Chondrocyte (in vitro differentiated cells): ENCODE data around the gene SFXN5. TPM values are rescaled to one million over a fixed set of nuclear protein-coding genes. Genes with fewer than 3 reads are reported as not detected.

Source experiments
- DNase-seq: peaks from one replicate; pipeline ENCODE4 v3.0.0; 2021; ENCODE audit warnings: mixed read lengths, low spot score
- H3K27ac Mint-ChIP-seq: one replicate; pipeline ENCODE4 v1.8.0; 2021; ENCODE audit warnings: mild to moderate bottlenecking, moderate library complexity, mixed read lengths; ENCODE audit not compliant: unreplicated experiment
- H3K27me3 Mint-ChIP-seq: 2 replicates; pipeline ENCODE4 v1.8.0; 2021; ENCODE audit warnings: low read depth, mixed read lengths
- H3K36me3 Mint-ChIP-seq: 2 replicates; pipeline ENCODE4 v1.8.0; 2021; ENCODE audit warnings: low read depth, mixed read lengths
- H3K4me1 Mint-ChIP-seq: 2 replicates; pipeline ENCODE4 v1.8.0; 2021; ENCODE audit warnings: low read depth, mild to moderate bottlenecking, mixed read lengths
- H3K4me3 Mint-ChIP-seq: one replicate; pipeline ENCODE4 v1.8.0; 2021; ENCODE audit warnings: mild to moderate bottlenecking, moderate library complexity, mixed read lengths; ENCODE audit not compliant: unreplicated experiment
- H3K9me3 Mint-ChIP-seq: 2 replicates; pipeline ENCODE4 v1.8.0; 2021; ENCODE audit warnings: low read depth, mixed read lengths
- CTCF ChIP-seq: fragments of 200-600 bp; sonication (generic); IDR thresholded peaks from 2 replicates; pipeline ENCODE4 v1.5.0; 2021; ENCODE audit warnings: antibody characterized with exemption, mild to moderate bottlenecking, moderate library complexity
- total RNA-seq: library from RNA; stranded (reverse); gene quantifications from 3 replicates; pipeline ENCODE4 v1.2.1, GENCODE V29; 2021

SFXN5 gene
- total RNA-seq, 1 donor from 2014 or later: 10.6 TPM

- no peaks in the 10 kb centered on the region for H3K9me3 Mint-ChIP-seq
- TF ChIP-seq CTCF: no peak
- no peak for DNase-seq
- peak overlapping the region; percentile 54 for H3K27ac Mint-ChIP-seq
- no peak overlapping the region for H3K4me3 Mint-ChIP-seq
- no peaks in the 10 kb centered on the region for H3K27me3 Mint-ChIP-seq
- H3K36me3 Mint-ChIP-seq: peaks cover 1% of the 10 kb centered on the region
- H3K4me1 Mint-ChIP-seq: peaks cover 60% of the 10 kb centered on the region
These were observed 33.4 kb upstream of the SFXN5 start for GRCh38 chr2:73104933-73105332.

- no peak for DNase-seq
- TF ChIP-seq CTCF: no peak
- no peaks in the 10 kb centered on the region for H3K27me3 Mint-ChIP-seq
- H3K27ac Mint-ChIP-seq: no peak overlapping the region
- H3K4me1 Mint-ChIP-seq: peaks cover 47% of the 10 kb centered on the region
- no peak overlapping the region for H3K4me3 Mint-ChIP-seq
- no peaks in the 10 kb centered on the region for H3K9me3 Mint-ChIP-seq
- H3K36me3 Mint-ChIP-seq: peaks cover 1% of the 10 kb centered on the region
These were observed 31.6 kb upstream of the SFXN5 start for GRCh38 chr2:73103018-73103542.

- TF ChIP-seq CTCF: no peak
- no peak overlapping the region for H3K27ac Mint-ChIP-seq
- peaks cover 1% of the 10 kb centered on the region for H3K36me3 Mint-ChIP-seq
- peaks cover 34% of the 10 kb centered on the region for H3K4me1 Mint-ChIP-seq
- H3K9me3 Mint-ChIP-seq: no peaks in the 10 kb centered on the region
- H3K4me3 Mint-ChIP-seq: no peak overlapping the region
- DNase-seq: peak; percentile 37
- H3K27me3 Mint-ChIP-seq: no peaks in the 10 kb centered on the region
These were observed 30.2 kb upstream of the SFXN5 start for GRCh38 chr2:73101626-73102256.

GRCh38 chr2:73100956-73101355 lies 29.4 kb upstream of the SFXN5 start:
- Mint-ChIP-seq H3K36me3 (peaks cover 1% of the 10 kb centered on the region), H3K27ac (no peak overlapping the region), H3K27me3 (no peaks in the 10 kb centered on the region), H3K4me1 (peaks cover 31% of the 10 kb centered on the region), H3K9me3 (no peaks in the 10 kb centered on the region), H3K4me3 (no peak overlapping the region)
- TF ChIP-seq CTCF: no peak
- peak; percentile 69 for DNase-seq

- H3K4me3 Mint-ChIP-seq: no peak overlapping the region
- H3K27me3 Mint-ChIP-seq: no peaks in the 10 kb centered on the region
- no peaks in the 10 kb centered on the region for H3K36me3 Mint-ChIP-seq
- H3K9me3 Mint-ChIP-seq: no peaks in the 10 kb centered on the region
- H3K4me1 Mint-ChIP-seq: peaks cover 25% of the 10 kb centered on the region
- peak; percentile 53 for DNase-seq
- TF ChIP-seq CTCF: no peak
- H3K27ac Mint-ChIP-seq: no peak overlapping the region
These were observed 28.0 kb upstream of the SFXN5 start for GRCh38 chr2:73099486-73099885.
